ENCODE measurements around the gene C6orf15.
A peak's percentile ranks its signal among the peaks of the same experiment; 100 is the strongest.

Gene C6orf15

GRCh38 chr6:31130751-31131150 is 18.4 kb upstream of the C6orf15 start:
- DNase-seq (ENCODE audit: low spot score): no peak

DNA sequence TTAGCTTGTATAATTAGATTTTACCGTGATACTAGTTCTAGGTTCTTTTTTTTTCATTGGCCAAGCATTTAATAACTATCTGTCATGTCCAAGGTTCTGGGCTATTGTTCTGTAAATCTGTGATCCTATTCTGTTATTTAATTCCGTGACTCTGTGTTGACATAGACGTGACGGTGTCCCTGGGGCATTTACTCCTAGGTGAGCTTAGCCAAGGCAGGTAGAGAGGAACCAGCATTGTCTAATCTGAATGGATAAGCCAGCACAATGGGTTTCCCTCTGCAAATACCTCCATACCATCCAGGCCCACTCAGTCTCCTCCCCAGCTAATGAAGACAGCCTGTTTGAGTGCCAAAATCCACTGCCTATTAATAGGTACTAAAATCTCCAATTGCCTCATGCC is 16.8 kb upstream of the C6orf15 start:
- no peak for DNase-seq (ENCODE audit: low spot score)

DNA sequence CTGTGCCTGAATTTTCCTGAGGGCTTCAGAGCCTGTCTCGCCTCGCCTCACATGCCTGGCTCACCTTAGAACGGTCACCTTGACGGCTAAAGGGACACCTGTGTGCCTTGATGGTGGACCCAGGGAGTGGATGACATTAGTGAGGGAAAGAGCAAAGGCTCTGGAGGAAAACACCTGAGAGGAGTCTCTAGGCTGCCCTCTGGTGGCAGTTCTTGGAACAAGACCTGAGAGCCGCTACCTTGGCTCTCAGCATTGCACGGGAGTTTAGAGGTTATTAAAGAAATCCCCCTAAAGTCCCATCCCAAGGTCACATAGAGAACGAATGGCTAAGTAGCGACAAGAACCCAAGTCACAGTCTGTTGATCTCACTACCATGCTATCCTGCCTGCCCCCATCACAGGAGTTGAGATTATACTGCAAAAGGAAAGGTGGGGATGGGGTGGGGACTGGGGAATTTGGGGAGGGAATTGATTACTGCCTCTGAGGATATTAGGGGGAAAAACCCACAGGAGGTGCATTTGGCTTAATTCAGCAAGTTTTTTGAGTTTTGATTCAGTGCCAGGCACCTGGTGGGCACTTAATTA is 15.8 kb upstream of the C6orf15 start:
- peak; percentile 83 for DNase-seq (ENCODE audit: low spot score)

DNA sequence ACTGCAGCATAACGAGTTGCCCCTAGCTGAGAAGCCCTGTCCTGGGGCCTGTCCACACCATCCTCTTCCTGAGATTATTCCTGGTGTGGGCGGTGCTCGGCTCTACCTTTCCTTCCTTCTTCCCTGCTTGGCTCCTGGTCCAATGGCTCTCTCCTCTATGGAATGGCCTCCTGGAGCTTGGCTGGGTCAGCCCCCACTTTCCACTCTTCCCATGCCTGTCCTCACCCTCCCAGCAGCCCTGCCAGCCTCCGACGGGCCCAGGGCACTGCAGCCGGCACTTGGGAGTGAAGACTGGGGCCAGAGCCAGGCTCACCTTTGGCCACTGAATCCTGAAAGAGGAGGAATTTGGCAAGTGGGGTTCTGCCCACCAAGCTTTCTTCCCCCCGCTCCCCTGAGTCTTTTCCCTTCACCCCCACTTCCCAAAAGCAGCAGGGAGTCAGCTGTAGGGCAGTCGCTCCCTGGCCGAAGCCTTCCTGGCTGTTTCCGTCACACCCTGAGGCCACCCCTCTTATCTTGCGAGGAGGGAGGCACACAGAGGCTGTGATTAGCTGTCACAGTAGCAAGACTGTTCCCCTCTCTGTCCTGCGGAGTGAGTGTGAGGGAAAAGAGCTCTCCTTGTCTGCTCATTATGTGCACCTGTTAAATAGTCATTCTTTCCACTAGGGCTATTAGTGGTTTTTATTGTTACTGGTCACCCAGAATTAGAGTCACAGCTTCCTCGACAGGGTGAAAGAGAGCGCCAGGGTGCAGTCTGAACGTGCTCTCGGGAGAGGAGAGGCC is 14.2 kb upstream of the C6orf15 start:
- DNase-seq (ENCODE audit: low spot score): no peak

DNA sequence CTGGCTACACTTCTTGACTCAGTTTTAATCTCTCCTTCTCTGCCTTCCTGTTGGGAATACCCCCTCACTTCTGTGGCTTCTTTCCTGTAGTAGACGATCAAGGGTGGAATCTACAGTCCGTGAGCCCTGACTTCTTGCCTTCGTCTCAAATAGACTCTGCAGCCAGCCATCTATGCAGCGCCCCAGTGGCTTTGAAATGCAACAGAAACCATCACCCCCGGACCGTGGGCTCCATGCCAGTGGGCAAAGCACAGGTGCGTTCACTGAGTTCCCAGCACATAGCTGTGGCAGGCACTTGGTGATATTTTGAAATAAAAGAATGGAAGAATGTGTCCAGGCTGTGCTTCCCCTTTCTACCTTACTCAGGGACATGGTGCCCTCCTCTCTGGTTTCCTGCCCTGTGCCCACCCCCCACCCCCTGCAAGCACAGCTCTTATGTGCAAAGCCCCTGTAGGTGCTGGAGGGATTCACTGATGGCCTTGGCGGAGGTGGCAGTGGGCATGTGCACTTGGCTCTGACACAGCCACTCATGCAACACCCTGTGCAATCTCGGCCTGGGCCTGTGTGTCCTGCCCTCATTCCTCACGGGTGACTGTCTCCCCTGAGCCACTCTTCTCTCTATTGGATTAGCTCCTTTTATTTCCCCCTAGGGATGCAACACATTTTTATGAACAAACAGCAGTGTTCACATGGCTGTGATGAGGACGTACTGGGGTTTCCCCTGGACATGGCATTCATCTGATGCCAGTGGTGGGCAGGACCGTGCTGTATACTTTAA is 13.4 kb upstream of the C6orf15 start:
- DNase-seq (ENCODE audit: low spot score): no peak

GRCh38 chr6:31125162-31125561 is 12.8 kb upstream of the C6orf15 start:
- no peak for DNase-seq (ENCODE audit: low spot score)

DNA sequence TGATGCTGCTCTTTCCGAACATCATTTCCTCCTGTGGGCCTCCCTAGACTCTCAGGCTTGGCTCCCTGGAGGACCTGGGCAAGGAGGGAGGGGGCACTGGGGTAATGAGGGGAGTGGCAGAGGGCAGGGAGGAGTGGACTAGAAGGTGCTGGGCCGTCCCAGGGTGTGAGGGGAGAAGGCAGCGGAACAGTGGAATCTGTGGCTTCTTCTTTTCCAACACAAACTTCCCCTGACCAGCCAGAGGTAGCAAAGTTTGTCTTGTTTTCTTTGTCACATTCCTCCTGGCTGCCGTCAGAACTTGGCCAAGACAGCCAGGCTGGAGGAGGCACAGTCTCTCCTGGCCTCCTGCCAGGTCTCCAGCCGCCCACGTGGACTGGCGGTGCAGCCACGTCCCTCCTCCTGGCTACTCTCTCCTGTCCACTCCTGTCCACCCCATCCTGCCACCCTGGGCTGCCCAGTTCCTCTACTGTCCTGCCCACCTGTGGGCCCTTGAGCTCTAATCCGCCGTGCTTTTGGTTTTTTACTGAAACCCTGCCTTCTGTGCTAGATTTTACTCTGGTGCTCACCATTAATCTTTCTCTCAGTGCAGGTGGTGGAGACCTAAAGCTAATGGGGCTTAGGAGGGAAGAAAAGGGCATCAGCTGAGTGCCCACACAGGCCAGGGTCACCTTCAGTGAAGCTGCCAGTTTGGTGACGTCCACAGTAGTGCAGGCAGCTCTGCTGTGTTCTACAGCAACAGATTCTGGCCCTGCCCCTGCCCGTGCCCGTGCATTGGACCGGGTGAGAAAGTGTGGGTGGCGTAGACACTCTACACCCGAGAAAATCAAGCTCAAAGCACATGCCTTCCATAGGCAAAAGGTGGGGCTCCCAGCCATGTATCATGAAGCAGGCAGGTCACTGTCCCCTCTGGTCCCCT is 10.7 kb upstream of the C6orf15 start:
- peak; percentile 44 for DNase-seq (ENCODE audit: low spot score)

DNA sequence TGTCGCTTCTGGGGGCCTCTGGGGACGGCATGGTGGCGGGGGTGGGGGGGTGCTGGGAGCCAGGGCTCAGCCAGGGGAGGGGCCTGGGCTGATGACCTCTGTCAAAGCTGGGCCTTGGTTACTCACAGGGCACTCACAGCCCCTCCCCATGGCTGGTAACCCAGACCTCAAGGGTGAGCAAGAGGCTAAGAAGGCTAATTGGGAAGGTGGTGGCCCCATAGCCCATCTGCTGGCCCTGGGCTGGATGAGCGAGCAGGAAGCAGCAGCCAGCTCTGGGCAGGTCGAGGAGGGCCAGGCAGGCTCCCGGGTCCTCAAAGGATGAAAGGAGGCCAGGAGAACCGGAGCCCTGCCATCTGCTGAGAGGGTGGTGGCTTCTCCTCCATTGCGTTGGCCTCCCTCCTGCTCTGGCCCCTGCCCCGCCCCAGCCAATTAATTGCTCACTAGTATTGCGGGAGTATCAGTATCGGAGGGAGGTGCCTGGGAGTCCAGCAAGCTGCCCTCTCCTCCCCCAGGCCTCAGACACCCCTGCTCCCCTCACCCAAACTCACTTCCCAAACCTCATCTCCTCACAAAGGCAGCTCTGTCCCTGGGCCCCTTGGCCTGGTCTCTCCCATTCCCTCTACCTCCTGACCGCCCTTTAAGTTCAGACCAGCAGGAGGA is 8.9 kb upstream of the C6orf15 start:
- no peak for DNase-seq (ENCODE audit: low spot score)

DNA sequence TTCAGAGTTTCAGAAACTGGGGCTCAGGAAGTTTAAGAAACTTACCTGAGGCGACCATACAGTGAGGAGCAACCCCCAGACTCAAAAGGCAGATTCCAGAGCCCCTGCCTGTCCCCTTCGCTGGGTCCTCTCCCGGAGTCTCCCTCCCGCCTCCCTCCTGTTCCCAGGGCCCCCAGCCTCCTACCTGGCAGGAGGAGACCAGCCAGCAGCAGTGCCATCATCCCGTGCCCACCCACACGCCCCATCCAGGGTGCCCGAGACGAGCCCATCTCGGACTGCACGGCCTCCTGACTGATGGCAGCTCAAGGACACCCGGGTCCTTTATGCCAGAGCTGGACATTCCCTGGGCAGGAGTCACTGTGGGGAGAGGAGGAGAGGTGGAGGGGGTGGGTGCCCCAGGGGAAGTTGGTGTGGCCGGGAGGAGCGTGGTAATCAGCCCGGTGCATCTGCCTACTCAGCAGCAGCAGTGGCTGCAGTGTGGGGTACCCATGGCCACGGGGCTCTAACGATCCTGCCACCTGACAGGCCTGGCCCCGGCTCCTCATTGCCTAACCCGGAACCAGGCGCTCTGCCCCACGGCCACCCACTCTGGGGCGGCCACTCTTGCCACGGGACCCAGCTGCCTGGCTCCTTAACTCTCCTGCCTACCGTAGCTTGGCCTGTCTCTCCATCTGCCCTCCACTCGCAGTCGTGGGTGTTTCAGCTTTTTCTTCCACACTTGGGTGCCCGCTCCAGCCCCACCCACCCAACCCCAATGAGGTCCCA is 8.0 kb upstream of the C6orf15 start, which contains the start of gene CDSN:
CDSN (minus strand) TSS at position 296 of the 765 bp plus-strand sequence; CDS start at position 269, 27 bp downstream.
- no peak for DNase-seq (ENCODE audit: low spot score)

GRCh38 chr6:31118178-31118577 is 5.8 kb upstream of the C6orf15 start:
- no peak for DNase-seq (ENCODE audit: low spot score)

GRCh38 chr6:31116661-31117385 is 4.4 kb upstream of the C6orf15 start:
- no peak for DNase-seq (ENCODE audit: low spot score)

DNA sequence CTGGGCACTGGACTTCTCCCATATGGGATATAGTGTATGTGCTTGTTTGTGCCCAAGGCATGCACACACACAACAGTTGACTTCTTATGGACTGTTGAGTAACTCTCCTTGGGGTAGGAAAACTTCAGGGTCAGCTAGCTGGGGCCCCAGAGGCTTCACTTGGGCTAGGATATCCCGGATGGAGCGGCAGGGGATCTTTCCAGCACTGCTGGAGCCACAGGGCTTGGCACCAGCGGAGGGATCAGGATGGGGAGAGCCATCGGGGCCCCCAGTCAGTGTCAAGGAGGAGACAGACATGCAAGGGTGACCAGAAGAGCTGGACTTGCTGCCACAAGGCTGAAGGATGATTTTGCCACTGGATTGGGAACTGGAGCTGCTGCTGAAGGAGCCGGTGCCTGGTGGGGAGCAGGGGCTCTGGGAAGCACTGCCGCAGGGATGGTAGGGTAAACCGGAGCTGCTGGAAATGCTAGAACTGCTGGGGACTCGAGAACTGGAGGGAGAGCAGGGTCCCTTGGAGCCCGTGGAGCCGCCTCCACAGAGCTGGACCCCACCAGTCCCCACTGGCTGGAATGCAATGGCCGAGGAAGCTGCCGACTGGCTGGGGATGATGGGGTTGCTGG is 3.7 kb upstream of the C6orf15 start:
- DNase-seq (ENCODE audit: low spot score): no peak

GRCh38 chr6:31114970-31115849 is 2.8 kb upstream of the C6orf15 start:
- peak; percentile 39 for DNase-seq (ENCODE audit: low spot score)

DNA sequence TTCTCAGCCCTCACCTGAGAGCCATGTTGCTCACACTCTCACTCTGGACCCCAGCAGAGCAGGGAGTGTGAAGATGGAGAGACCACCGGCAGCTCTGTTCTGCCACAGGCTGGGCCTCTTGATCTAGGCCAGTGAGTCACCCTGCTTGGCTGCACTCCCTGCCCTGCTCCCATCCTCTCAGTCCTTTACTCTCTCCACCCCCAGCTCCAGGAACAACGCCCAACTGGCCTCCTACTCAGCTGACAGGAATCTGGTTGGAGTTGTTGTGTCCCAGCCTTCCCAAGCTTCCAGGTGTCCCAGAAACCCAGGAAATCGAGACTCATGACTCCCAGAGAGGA is 2.1 kb upstream of the C6orf15 start, which contains the start of gene PSORS1C1:
PSORS1C1 (plus strand) TSS at position 260 of the 338 bp plus-strand sequence. CDS start 14,833 bp downstream, outside the sequence.
- DNase-seq (ENCODE audit: low spot score): no peak

GRCh38 chr6:31113861-31114540 is 1.6 kb upstream of the C6orf15 start:
- no peak for DNase-seq (ENCODE audit: low spot score)

DNA sequence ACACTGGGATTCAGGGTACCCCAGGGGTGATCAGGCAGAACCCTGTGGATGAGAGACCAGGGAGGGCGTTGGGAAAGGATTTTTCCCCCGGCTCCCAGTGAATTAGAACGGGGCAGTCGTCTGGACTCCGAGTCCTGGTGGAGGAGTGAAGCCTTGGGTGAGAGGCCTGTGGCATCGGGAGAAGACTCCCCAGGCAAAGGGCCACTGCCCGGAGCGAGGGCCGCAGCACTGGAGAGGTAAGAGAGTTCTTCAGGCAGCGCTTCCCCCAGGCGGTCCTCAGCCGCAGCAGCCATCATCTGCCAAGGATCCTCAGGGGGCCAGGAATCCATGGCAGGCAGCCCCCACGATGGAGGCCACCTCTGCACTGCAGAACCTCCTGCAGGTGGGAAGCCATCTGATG is 663 bp downstream of the C6orf15 start:
- no peak for DNase-seq (ENCODE audit: low spot score)

- no peak for DNase-seq (ENCODE audit: low spot score)
These were observed 1.4 kb downstream of the C6orf15 start for GRCh38 chr6:31110825-31111582.
